Osteocyte (in vitro differentiated cells): ENCODE results near the gene DGKG. TPM values are rescaled to one million over a fixed set of nuclear protein-coding genes. Genes with fewer than 3 reads are reported as not detected.

Source experiments
- DNase-seq: peaks from one replicate; pipeline ENCODE4 v3.0.0; 2021; ENCODE audit warnings: mixed read lengths; ENCODE audit not compliant: unreplicated experiment; ENCODE audit errors: extremely low spot score
- H3K27ac Mint-ChIP-seq: one replicate; pipeline ENCODE4 v1.8.0; 2021; ENCODE audit warnings: mild to moderate bottlenecking, mixed read lengths; ENCODE audit not compliant: unreplicated experiment
- H3K27me3 Mint-ChIP-seq: one replicate; pipeline ENCODE4 v1.8.0; 2021; ENCODE audit warnings: mixed read lengths; ENCODE audit not compliant: unreplicated experiment
- H3K36me3 Mint-ChIP-seq: one replicate; pipeline ENCODE4 v1.8.0; 2021; ENCODE audit warnings: mixed read lengths; ENCODE audit not compliant: unreplicated experiment
- H3K4me1 Mint-ChIP-seq: one replicate; pipeline ENCODE4 v1.8.0; 2021; ENCODE audit warnings: mixed read lengths; ENCODE audit not compliant: unreplicated experiment
- H3K4me3 Mint-ChIP-seq: one replicate; pipeline ENCODE4 v1.8.0; 2021; ENCODE audit warnings: mild to moderate bottlenecking, moderate library complexity, mixed read lengths; ENCODE audit not compliant: unreplicated experiment
- H3K9me3 Mint-ChIP-seq: one replicate; pipeline ENCODE4 v1.8.0; 2021; ENCODE audit warnings: mixed read lengths; ENCODE audit not compliant: unreplicated experiment
- CTCF ChIP-seq: fragments of 200-600 bp; sonication (generic); IDR thresholded peaks from 2 replicates; pipeline ENCODE4 v1.5.0; 2021; ENCODE audit warnings: antibody characterized with exemption, mild to moderate bottlenecking, moderate library complexity
- total RNA-seq: library from RNA; stranded (reverse); gene quantifications from 2 replicates; pipeline ENCODE4 v1.2.1, GENCODE V29; 2021

Gene DGKG
- total RNA-seq, 1 donor from 2014 or later: not detected

GRCh38 chr3:186137051-186137685 is 224.9 kb downstream of the DGKG start:
- Mint-ChIP-seq H3K36me3 (no peaks in the 10 kb centered on the region), H3K27me3 (peaks cover 15% of the 10 kb centered on the region), H3K9me3 (no peaks in the 10 kb centered on the region), H3K4me3 (no peak overlapping the region), H3K4me1 (no peaks in the 10 kb centered on the region), H3K27ac (no peak overlapping the region)
- DNase-seq: no peak
- no peak for TF ChIP-seq CTCF

GRCh38 chr3:186133980-186134379 is 228.1 kb downstream of the DGKG start:
- Mint-ChIP-seq H3K27me3 (peaks cover 23% of the 10 kb centered on the region), H3K4me3 (no peak overlapping the region), H3K27ac (no peak overlapping the region), H3K4me1 (no peaks in the 10 kb centered on the region), H3K9me3 (no peaks in the 10 kb centered on the region), H3K36me3 (no peaks in the 10 kb centered on the region)
- no peak for TF ChIP-seq CTCF
- no peak for DNase-seq

- H3K4me3 Mint-ChIP-seq: no peak overlapping the region
- no peaks in the 10 kb centered on the region for H3K4me1 Mint-ChIP-seq
- no peak overlapping the region for H3K27ac Mint-ChIP-seq
- no peak for DNase-seq
- no peaks in the 10 kb centered on the region for H3K36me3 Mint-ChIP-seq
- no peaks in the 10 kb centered on the region for H3K9me3 Mint-ChIP-seq
- H3K27me3 Mint-ChIP-seq: peaks cover 23% of the 10 kb centered on the region
- TF ChIP-seq CTCF: no peak
Measured at GRCh38 chr3:186132487-186132886, 229.5 kb downstream of the DGKG start.

- no peak for DNase-seq
- Mint-ChIP-seq H3K4me3 (no peak overlapping the region), H3K27ac (no peak overlapping the region), H3K27me3 (peaks cover 24% of the 10 kb centered on the region), H3K36me3 (no peaks in the 10 kb centered on the region), H3K9me3 (no peaks in the 10 kb centered on the region), H3K4me1 (no peaks in the 10 kb centered on the region)
- no peak for TF ChIP-seq CTCF
Measured at GRCh38 chr3:186129206-186129605, 232.8 kb downstream of the DGKG start.

GRCh38 chr3:186128158-186128557 is 233.9 kb downstream of the DGKG start:
- no peaks in the 10 kb centered on the region for H3K36me3 Mint-ChIP-seq
- no peak overlapping the region for H3K27ac Mint-ChIP-seq
- TF ChIP-seq CTCF: no peak
- H3K27me3 Mint-ChIP-seq: peaks cover 26% of the 10 kb centered on the region
- H3K4me3 Mint-ChIP-seq: no peak overlapping the region
- no peaks in the 10 kb centered on the region for H3K9me3 Mint-ChIP-seq
- DNase-seq: no peak
- H3K4me1 Mint-ChIP-seq: no peaks in the 10 kb centered on the region
